GM10266 (cell line): ENCODE data around the gene PTPRN2.

Experiments
- DNase-seq: peaks from one replicate; pipeline ENCODE4 v3.0.0; 2012; ENCODE audit errors: extremely low spot score
- CTCF ChIP-seq: IDR thresholded peaks from 2 replicates; pipeline ENCODE4 v1.5.1; 2012; ENCODE audit warnings: mild to moderate bottlenecking, low read depth; ENCODE audit not compliant: control insufficient read depth, insufficient read depth; ENCODE audit errors: missing control alignments

The PTPRN2 gene

GRCh38 chr7:158110661-158111048, 477.0 kb downstream of the PTPRN2 start:
- no peak for TF ChIP-seq CTCF
- no peak for DNase-seq

GRCh38 chr7:158110034-158110590, 477.5 kb downstream of the PTPRN2 start:
- no peak for DNase-seq
- TF ChIP-seq CTCF = no peak

GRCh38 chr7:158109364-158110033, 478.1 kb downstream of the PTPRN2 start:
- no peak for DNase-seq
- no peak for TF ChIP-seq CTCF

GRCh38 chr7:158108646-158109293, 478.9 kb downstream of the PTPRN2 start:
- TF ChIP-seq CTCF = no peak
- no peak for DNase-seq

- no peak for TF ChIP-seq CTCF
- no peak for DNase-seq
Measured at GRCh38 chr7:158107806-158108205, 479.8 kb downstream of the PTPRN2 start.

- no peak for DNase-seq
- TF ChIP-seq CTCF = no peak
Measured at GRCh38 chr7:158106272-158106671, 481.4 kb downstream of the PTPRN2 start.

GRCh38 chr7:158103378-158103777, 484.2 kb downstream of the PTPRN2 start:
- TF ChIP-seq CTCF = no peak
- DNase-seq = no peak
